Inferior parietal cortex (tissue), 1 donor: ENCODE measurements around the gene ARHGAP12.
"Not testable (repeated sequence)": the region's sequence is repeated elsewhere in the genome, so short reads cannot be mapped to it uniquely, and the experiment has no call there.

Source experiments
- DNase-seq: peaks from one replicate; pipeline ENCODE4 v3.0.0-alpha.2; 2016; ENCODE audit errors: extremely low spot score

Gene ARHGAP12

GRCh38 chr10:31769564-31769963, 159.1 kb downstream of the ARHGAP12 start:
- no peak for DNase-seq

- DNase-seq, result not testable (repeated sequence)
Observed at GRCh38 chr10:31768935-31769334, 159.7 kb downstream of the ARHGAP12 start.

- DNase-seq, result no peak
Observed at GRCh38 chr10:31768467-31768866, 160.2 kb downstream of the ARHGAP12 start.

- DNase-seq, result no peak
Observed at GRCh38 chr10:31765541-31765940, 163.1 kb downstream of the ARHGAP12 start.

GRCh38 chr10:31762316-31762715, 166.3 kb downstream of the ARHGAP12 start:
- DNase-seq, result no peak

GRCh38 chr10:31761156-31761555, 167.5 kb downstream of the ARHGAP12 start:
- no peak for DNase-seq

GRCh38 chr10:31760674-31761081, 168.0 kb downstream of the ARHGAP12 start:
- DNase-seq, result no peak

GRCh38 chr10:31759799-31760626, 168.6 kb downstream of the ARHGAP12 start:
- DNase-seq, result peak; percentile 95

- peak; percentile 29 for DNase-seq
Observed at GRCh38 chr10:31759124-31759798, 169.4 kb downstream of the ARHGAP12 start.

- DNase-seq, result no peak
Observed at GRCh38 chr10:31758495-31758894, 170.1 kb downstream of the ARHGAP12 start.

- peak; percentile 17 for DNase-seq
Observed at GRCh38 chr10:31757831-31758230, 170.8 kb downstream of the ARHGAP12 start.

- peak; percentile 17 for DNase-seq
Observed at GRCh38 chr10:31757386-31757791, 171.2 kb downstream of the ARHGAP12 start.

- peak; percentile 5 for DNase-seq
Observed at GRCh38 chr10:31756729-31757110, 171.9 kb downstream of the ARHGAP12 start.

- no peak for DNase-seq
Observed at GRCh38 chr10:31756101-31756728, 172.4 kb downstream of the ARHGAP12 start.
